Measurements from ENCODE around the gene PTGR2. TPM values are rescaled to one million over a fixed set of nuclear protein-coding genes. Genes with fewer than 3 reads are reported as not detected.
"Not testable (repeated sequence)": the region's sequence is repeated elsewhere in the genome, so short reads cannot be mapped to it uniquely, and the experiment has no call there.

Gene PTGR2
- total RNA-seq, result 7.5 TPM

GRCh38 chr14:73851567-73852382 is at the start of gene PTGR2:
Gene PTGR2 (plus strand): TSS chr14:73851831. CDS start chr14:73858863, 7,032 bp downstream.
- DNase-seq, result peak; percentile 99

- peak; percentile 28 for DNase-seq
Measured at GRCh38 chr14:73802431-73803188, 49.0 kb upstream of the PTGR2 start.

GRCh38 chr14:73804636-73805035 is 47.0 kb upstream of the PTGR2 start:
- DNase-seq, result no peak

- no peak for DNase-seq
Measured at GRCh38 chr14:73807457-73807856, 44.2 kb upstream of the PTGR2 start.

- peak; percentile 96 for DNase-seq
Measured at GRCh38 chr14:73809391-73809790, 42.2 kb upstream of the PTGR2 start.

- DNase-seq, result no peak
Measured at GRCh38 chr14:73810478-73811163, 41.0 kb upstream of the PTGR2 start.

- no peak for DNase-seq
Measured at GRCh38 chr14:73811164-73811503, 40.5 kb upstream of the PTGR2 start.

- DNase-seq, result peak; percentile 35
Measured at GRCh38 chr14:73814153-73814552, 37.5 kb upstream of the PTGR2 start.

- no peak for DNase-seq
Measured at GRCh38 chr14:73815849-73816248, 35.8 kb upstream of the PTGR2 start.

GRCh38 chr14:73816393-73816816 is 35.2 kb upstream of the PTGR2 start:
- no peak for DNase-seq

GRCh38 chr14:73817020-73817655 is 34.5 kb upstream of the PTGR2 start:
- DNase-seq, result no peak

GRCh38 chr14:73818821-73819220 is 32.8 kb upstream of the PTGR2 start:
- no peak for DNase-seq

- no peak for DNase-seq
Measured at GRCh38 chr14:73820631-73821030, 31.0 kb upstream of the PTGR2 start.

- DNase-seq, result no peak
Measured at GRCh38 chr14:73823339-73823885, 28.2 kb upstream of the PTGR2 start.

- no peak for DNase-seq
Measured at GRCh38 chr14:73824127-73824526, 27.5 kb upstream of the PTGR2 start.

- no peak for DNase-seq
Measured at GRCh38 chr14:73824536-73824935, 27.1 kb upstream of the PTGR2 start.

- peak; percentile 94 for DNase-seq
Measured at GRCh38 chr14:73825551-73826188, 26.0 kb upstream of the PTGR2 start.

- not testable (repeated sequence) for DNase-seq
Measured at GRCh38 chr14:73827190-73827589, 24.4 kb upstream of the PTGR2 start.

- DNase-seq, result no peak
Measured at GRCh38 chr14:73829071-73829470, 22.6 kb upstream of the PTGR2 start.

GRCh38 chr14:73829526-73830431 is 21.9 kb upstream of the PTGR2 start:
- DNase-seq, result no peak

GRCh38 chr14:73833034-73833433 is 18.6 kb upstream of the PTGR2 start:
- DNase-seq, result peak; percentile 54
